Measurements from ENCODE around the gene C1QTNF2.

The C1QTNF2 gene

GRCh38 chr5:160387445-160387844, 17.0 kb upstream of the C1QTNF2 start:
- Histone ChIP-seq H3K4me1 (ENCODE audit: control insufficient read depth in 1 of 2, insufficient read depth in 2 of 2, low read length in 2 of 2) (no peaks in the 10 kb centered on the region), H3K4me3 (ENCODE audit: low read depth in 1 of 2, low read length in 2 of 2) (no peak overlapping the region), H3K27me3 (ENCODE audit: low read depth, low read length) (no peaks in the 10 kb centered on the region), H3K9me3 (ENCODE audit: control insufficient read depth in 1 of 2, low read length in 2 of 2) (peaks cover 0 to 10% of the 10 kb centered on the region in 2 donors), H3K27ac (ENCODE audit: low read length) (no peak overlapping the region), H3K36me3 (ENCODE audit: control insufficient read depth in 1 of 2, insufficient read depth in 2 of 2, low read length in 2 of 2) (no peaks in the 10 kb centered on the region)

- peaks cover 0 to 10% of the 10 kb centered on the region in 2 donors for H3K9me3 ChIP-seq (ENCODE audit: control insufficient read depth in 1 of 2, low read length in 2 of 2)
- H3K27me3 ChIP-seq (ENCODE audit: low read depth, low read length): no peaks in the 10 kb centered on the region
- H3K4me1 ChIP-seq (ENCODE audit: control insufficient read depth in 1 of 2, insufficient read depth in 2 of 2, low read length in 2 of 2): no peaks in the 10 kb centered on the region
- H3K4me3 ChIP-seq (ENCODE audit: low read depth in 1 of 2, low read length in 2 of 2): no peak overlapping the region
- H3K27ac ChIP-seq (ENCODE audit: low read length): no peak overlapping the region
- H3K36me3 ChIP-seq (ENCODE audit: control insufficient read depth in 1 of 2, insufficient read depth in 2 of 2, low read length in 2 of 2): no peaks in the 10 kb centered on the region
Observed at GRCh38 chr5:160385496-160385895, 15.1 kb upstream of the C1QTNF2 start.

GRCh38 chr5:160384681-160385080, 14.3 kb upstream of the C1QTNF2 start:
- Histone ChIP-seq H3K9me3 (ENCODE audit: control insufficient read depth in 1 of 2, low read length in 2 of 2) (peaks cover 0 to 10% of the 10 kb centered on the region in 2 donors), H3K27ac (ENCODE audit: low read length) (no peak overlapping the region), H3K4me1 (ENCODE audit: control insufficient read depth in 1 of 2, insufficient read depth in 2 of 2, low read length in 2 of 2) (no peaks in the 10 kb centered on the region), H3K4me3 (ENCODE audit: low read depth in 1 of 2, low read length in 2 of 2) (no peak overlapping the region), H3K36me3 (ENCODE audit: control insufficient read depth in 1 of 2, insufficient read depth in 2 of 2, low read length in 2 of 2) (no peaks in the 10 kb centered on the region), H3K27me3 (ENCODE audit: low read depth, low read length) (no peaks in the 10 kb centered on the region)

- H3K9me3 ChIP-seq (ENCODE audit: control insufficient read depth in 1 of 2, low read length in 2 of 2): peaks cover 0 to 7% of the 10 kb centered on the region in 2 donors
- H3K27ac ChIP-seq (ENCODE audit: low read length): no peak overlapping the region
- no peaks in the 10 kb centered on the region for H3K4me1 ChIP-seq (ENCODE audit: control insufficient read depth in 1 of 2, insufficient read depth in 2 of 2, low read length in 2 of 2)
Observed at GRCh38 chr5:160382346-160382745, 11.9 kb upstream of the C1QTNF2 start.

GRCh38 chr5:160380041-160380440, 9.6 kb upstream of the C1QTNF2 start:
- Histone ChIP-seq H3K4me1 (ENCODE audit: control insufficient read depth in 1 of 2, insufficient read depth in 2 of 2, low read length in 2 of 2) (peaks cover 0 to 4% of the 10 kb centered on the region in 2 donors), H3K27ac (ENCODE audit: low read length) (no peak overlapping the region), H3K9me3 (ENCODE audit: control insufficient read depth in 1 of 2, low read length in 2 of 2) (no peaks in the 10 kb centered on the region), H3K27me3 (ENCODE audit: low read depth, low read length) (no peaks in the 10 kb centered on the region), H3K4me3 (ENCODE audit: low read depth in 1 of 2, low read length in 2 of 2) (no peak overlapping the region), H3K36me3 (ENCODE audit: control insufficient read depth in 1 of 2, insufficient read depth in 2 of 2, low read length in 2 of 2) (no peaks in the 10 kb centered on the region)

More at GRCh38 chr5:160382346-160382745, 11.9 kb upstream of the C1QTNF2 start:
- Histone ChIP-seq H3K27me3 (ENCODE audit: low read depth, low read length) (no peaks in the 10 kb centered on the region), H3K4me3 (ENCODE audit: low read depth in 1 of 2, low read length in 2 of 2) (no peak overlapping the region), H3K36me3 (ENCODE audit: control insufficient read depth in 1 of 2, insufficient read depth in 2 of 2, low read length in 2 of 2) (no peaks in the 10 kb centered on the region)

GRCh38 chr5:160379511-160379910, 9.1 kb upstream of the C1QTNF2 start:
- Histone ChIP-seq H3K27ac (ENCODE audit: low read length) (no peak overlapping the region), H3K4me1 (ENCODE audit: control insufficient read depth in 1 of 2, insufficient read depth in 2 of 2, low read length in 2 of 2) (peaks cover 0 to 4% of the 10 kb centered on the region in 2 donors), H3K27me3 (ENCODE audit: low read depth, low read length) (no peaks in the 10 kb centered on the region), H3K9me3 (ENCODE audit: control insufficient read depth in 1 of 2, low read length in 2 of 2) (no peaks in the 10 kb centered on the region), H3K36me3 (ENCODE audit: control insufficient read depth in 1 of 2, insufficient read depth in 2 of 2, low read length in 2 of 2) (no peaks in the 10 kb centered on the region), H3K4me3 (ENCODE audit: low read depth in 1 of 2, low read length in 2 of 2) (no peak overlapping the region)

- no peaks in the 10 kb centered on the region for H3K9me3 ChIP-seq (ENCODE audit: control insufficient read depth in 1 of 2, low read length in 2 of 2)
- no peak overlapping the region for H3K4me3 ChIP-seq (ENCODE audit: low read depth in 1 of 2, low read length in 2 of 2)
- no peaks in the 10 kb centered on the region for H3K27me3 ChIP-seq (ENCODE audit: low read depth, low read length)
- H3K4me1 ChIP-seq (ENCODE audit: control insufficient read depth in 1 of 2, insufficient read depth in 2 of 2, low read length in 2 of 2): peaks cover 0 to 4% of the 10 kb centered on the region in 2 donors
- no peak overlapping the region for H3K27ac ChIP-seq (ENCODE audit: low read length)
- H3K36me3 ChIP-seq (ENCODE audit: control insufficient read depth in 1 of 2, insufficient read depth in 2 of 2, low read length in 2 of 2): no peaks in the 10 kb centered on the region
Observed at GRCh38 chr5:160378330-160378729, 7.9 kb upstream of the C1QTNF2 start.

- H3K4me1 ChIP-seq (ENCODE audit: control insufficient read depth in 1 of 2, insufficient read depth in 2 of 2, low read length in 2 of 2): peaks cover 0 to 4% of the 10 kb centered on the region in 2 donors
Observed at GRCh38 chr5:160377651-160378050, 7.2 kb upstream of the C1QTNF2 start.

GRCh38 chr5:160376416-160376815, 6.0 kb upstream of the C1QTNF2 start:
- Histone ChIP-seq H3K36me3 (ENCODE audit: control insufficient read depth in 1 of 2, insufficient read depth in 2 of 2, low read length in 2 of 2) (no peaks in the 10 kb centered on the region), H3K27ac (ENCODE audit: low read length) (no peak overlapping the region), H3K9me3 (ENCODE audit: control insufficient read depth in 1 of 2, low read length in 2 of 2) (no peaks in the 10 kb centered on the region), H3K4me1 (ENCODE audit: control insufficient read depth in 1 of 2, insufficient read depth in 2 of 2, low read length in 2 of 2) (peaks cover 0 to 4% of the 10 kb centered on the region in 2 donors), H3K27me3 (ENCODE audit: low read depth, low read length) (no peaks in the 10 kb centered on the region), H3K4me3 (ENCODE audit: low read depth in 1 of 2, low read length in 2 of 2) (no peak overlapping the region)

More at GRCh38 chr5:160377651-160378050, 7.2 kb upstream of the C1QTNF2 start:
- Histone ChIP-seq H3K36me3 (ENCODE audit: control insufficient read depth in 1 of 2, insufficient read depth in 2 of 2, low read length in 2 of 2) (no peaks in the 10 kb centered on the region), H3K4me3 (ENCODE audit: low read depth in 1 of 2, low read length in 2 of 2) (no peak overlapping the region), H3K27me3 (ENCODE audit: low read depth, low read length) (no peaks in the 10 kb centered on the region), H3K9me3 (ENCODE audit: control insufficient read depth in 1 of 2, low read length in 2 of 2) (no peaks in the 10 kb centered on the region), H3K27ac (ENCODE audit: low read length) (no peak overlapping the region)

- Histone ChIP-seq H3K9me3 (ENCODE audit: control insufficient read depth in 1 of 2, low read length in 2 of 2) (no peaks in the 10 kb centered on the region), H3K27ac (ENCODE audit: low read length) (no peak overlapping the region), H3K27me3 (ENCODE audit: low read depth, low read length) (no peaks in the 10 kb centered on the region), H3K4me3 (ENCODE audit: low read depth in 1 of 2, low read length in 2 of 2) (no peak overlapping the region), H3K4me1 (ENCODE audit: control insufficient read depth in 1 of 2, insufficient read depth in 2 of 2, low read length in 2 of 2) (peaks cover 0 to 4% of the 10 kb centered on the region in 2 donors), H3K36me3 (ENCODE audit: control insufficient read depth in 1 of 2, insufficient read depth in 2 of 2, low read length in 2 of 2) (no peaks in the 10 kb centered on the region)
Observed at GRCh38 chr5:160375701-160376100, 5.3 kb upstream of the C1QTNF2 start.

- no peaks in the 10 kb centered on the region for H3K9me3 ChIP-seq (ENCODE audit: control insufficient read depth in 1 of 2, low read length in 2 of 2)
- H3K27me3 ChIP-seq (ENCODE audit: low read depth, low read length): no peaks in the 10 kb centered on the region
- no peak overlapping the region for H3K27ac ChIP-seq (ENCODE audit: low read length)
- H3K36me3 ChIP-seq (ENCODE audit: control insufficient read depth in 1 of 2, insufficient read depth in 2 of 2, low read length in 2 of 2): no peaks in the 10 kb centered on the region
- H3K4me1 ChIP-seq (ENCODE audit: control insufficient read depth in 1 of 2, insufficient read depth in 2 of 2, low read length in 2 of 2): peaks cover 0 to 4% of the 10 kb centered on the region in 2 donors
- no peak overlapping the region for H3K4me3 ChIP-seq (ENCODE audit: low read depth in 1 of 2, low read length in 2 of 2)
Observed at GRCh38 chr5:160375166-160375565, 4.7 kb upstream of the C1QTNF2 start.

GRCh38 chr5:160371294-160371693, 868 bp upstream of the C1QTNF2 start:
- Histone ChIP-seq H3K36me3 (ENCODE audit: control insufficient read depth in 1 of 2, insufficient read depth in 2 of 2, low read length in 2 of 2) (no peaks in the 10 kb centered on the region), H3K4me1 (ENCODE audit: control insufficient read depth in 1 of 2, insufficient read depth in 2 of 2, low read length in 2 of 2) (peaks cover 0 to 4% of the 10 kb centered on the region in 2 donors), H3K4me3 (ENCODE audit: low read depth in 1 of 2, low read length in 2 of 2) (no peak overlapping the region), H3K27ac (ENCODE audit: low read length) (no peak overlapping the region), H3K9me3 (ENCODE audit: control insufficient read depth in 1 of 2, low read length in 2 of 2) (no peaks in the 10 kb centered on the region), H3K27me3 (ENCODE audit: low read depth, low read length) (no peaks in the 10 kb centered on the region)

All from muscle layer of duodenum (tissue), 2 donors.